ENCODE measurements around the gene COL11A1. TPM values are rescaled to one million over a fixed set of nuclear protein-coding genes. Genes with fewer than 3 reads are reported as not detected.

COL11A1 gene
- total RNA-seq, 1 donor from 2014 or later = 85.6 TPM

- Histone ChIP-seq H3K9ac (ENCODE audit: low read depth in 1 of 3, low read length in 3 of 3) (no peak overlapping the region), H3K27me3 (ENCODE audit: control insufficient read depth in 3 of 3, insufficient read depth in 3 of 3, low read length in 3 of 3) (no peaks in the 10 kb centered on the region), H3K36me3 (ENCODE audit: control insufficient read depth in 3 of 3, insufficient read depth in 3 of 3, low read length in 3 of 3) (no peaks in the 10 kb centered on the region), H3K4me1 (ENCODE audit: control insufficient read depth in 3 of 3, insufficient read depth in 3 of 3, low read length in 3 of 3) (no peaks in the 10 kb centered on the region), H3K9me3 (ENCODE audit: control insufficient read depth in 3 of 3, low read length in 3 of 3) (no peaks in the 10 kb centered on the region), H3K4me3 (ENCODE audit: low read length in 3 of 3) (no peak overlapping the region), H3K27ac (ENCODE audit: low read depth, low read length) (no peak overlapping the region)
Measured at GRCh38 chr1:102891868-102892625, 216.3 kb downstream of the COL11A1 start.

- Histone ChIP-seq H3K9ac (ENCODE audit: low read depth in 1 of 3, low read length in 3 of 3) (no peak overlapping the region), H3K9me3 (ENCODE audit: control insufficient read depth in 3 of 3, low read length in 3 of 3) (no peaks in the 10 kb centered on the region), H3K4me1 (ENCODE audit: control insufficient read depth in 3 of 3, insufficient read depth in 3 of 3, low read length in 3 of 3) (no peaks in the 10 kb centered on the region), H3K4me3 (ENCODE audit: low read length in 3 of 3) (no peak overlapping the region), H3K36me3 (ENCODE audit: control insufficient read depth in 3 of 3, insufficient read depth in 3 of 3, low read length in 3 of 3) (no peaks in the 10 kb centered on the region), H3K27ac (ENCODE audit: low read depth, low read length) (no peak overlapping the region), H3K27me3 (ENCODE audit: control insufficient read depth in 3 of 3, insufficient read depth in 3 of 3, low read length in 3 of 3) (no peaks in the 10 kb centered on the region)
Measured at GRCh38 chr1:102886638-102887037, 221.7 kb downstream of the COL11A1 start.

- no peak overlapping the region for H3K27ac ChIP-seq (ENCODE audit: low read depth, low read length)
- H3K27me3 ChIP-seq (ENCODE audit: control insufficient read depth in 3 of 3, insufficient read depth in 3 of 3, low read length in 3 of 3) = no peaks in the 10 kb centered on the region
- H3K36me3 ChIP-seq (ENCODE audit: control insufficient read depth in 3 of 3, insufficient read depth in 3 of 3, low read length in 3 of 3) = no peaks in the 10 kb centered on the region
- H3K9me3 ChIP-seq (ENCODE audit: control insufficient read depth in 3 of 3, low read length in 3 of 3) = no peaks in the 10 kb centered on the region
- H3K4me3 ChIP-seq (ENCODE audit: low read length in 3 of 3) = no peak overlapping the region
- H3K4me1 ChIP-seq (ENCODE audit: control insufficient read depth in 3 of 3, insufficient read depth in 3 of 3, low read length in 3 of 3) = no peaks in the 10 kb centered on the region
- H3K9ac ChIP-seq (ENCODE audit: low read depth in 1 of 3, low read length in 3 of 3) = no peak overlapping the region
Measured at GRCh38 chr1:102884238-102884637, 224.1 kb downstream of the COL11A1 start.

GRCh38 chr1:102879439-102879993 is 228.8 kb downstream of the COL11A1 start:
- H3K4me3 ChIP-seq (ENCODE audit: low read length in 3 of 3) = no peak overlapping the region

GRCh38 chr1:102875756-102876155 is 232.6 kb downstream of the COL11A1 start:
- Histone ChIP-seq H3K27me3 (ENCODE audit: control insufficient read depth in 3 of 3, insufficient read depth in 3 of 3, low read length in 3 of 3) (no peaks in the 10 kb centered on the region), H3K9me3 (ENCODE audit: control insufficient read depth in 3 of 3, low read length in 3 of 3) (no peaks in the 10 kb centered on the region), H3K4me1 (ENCODE audit: control insufficient read depth in 3 of 3, insufficient read depth in 3 of 3, low read length in 3 of 3) (no peaks in the 10 kb centered on the region), H3K9ac (ENCODE audit: low read depth in 1 of 3, low read length in 3 of 3) (no peak overlapping the region), H3K4me3 (ENCODE audit: low read length in 3 of 3) (no peak overlapping the region), H3K27ac (ENCODE audit: low read depth, low read length) (no peak overlapping the region), H3K36me3 (ENCODE audit: control insufficient read depth in 3 of 3, insufficient read depth in 3 of 3, low read length in 3 of 3) (no peaks in the 10 kb centered on the region)

More at GRCh38 chr1:102879439-102879993, 228.8 kb downstream of the COL11A1 start:
- Histone ChIP-seq H3K9me3 (ENCODE audit: control insufficient read depth in 3 of 3, low read length in 3 of 3) (no peaks in the 10 kb centered on the region), H3K4me1 (ENCODE audit: control insufficient read depth in 3 of 3, insufficient read depth in 3 of 3, low read length in 3 of 3) (no peaks in the 10 kb centered on the region), H3K27me3 (ENCODE audit: control insufficient read depth in 3 of 3, insufficient read depth in 3 of 3, low read length in 3 of 3) (no peaks in the 10 kb centered on the region), H3K27ac (ENCODE audit: low read depth, low read length) (no peak overlapping the region), H3K36me3 (ENCODE audit: control insufficient read depth in 3 of 3, insufficient read depth in 3 of 3, low read length in 3 of 3) (no peaks in the 10 kb centered on the region), H3K9ac (ENCODE audit: low read depth in 1 of 3, low read length in 3 of 3) (no peak overlapping the region)

GRCh38 chr1:102872526-102872925 is 235.8 kb downstream of the COL11A1 start:
- Histone ChIP-seq H3K27ac (ENCODE audit: low read depth, low read length) (no peak overlapping the region), H3K9me3 (ENCODE audit: control insufficient read depth in 3 of 3, low read length in 3 of 3) (no peaks in the 10 kb centered on the region)

GRCh38 chr1:102872097-102872496 is 236.2 kb downstream of the COL11A1 start:
- H3K9ac ChIP-seq (ENCODE audit: low read depth in 1 of 3, low read length in 3 of 3) = no peak overlapping the region
- no peak overlapping the region for H3K27ac ChIP-seq (ENCODE audit: low read depth, low read length)
- H3K4me3 ChIP-seq (ENCODE audit: low read length in 3 of 3) = no peak overlapping the region
- no peaks in the 10 kb centered on the region for H3K27me3 ChIP-seq (ENCODE audit: control insufficient read depth in 3 of 3, insufficient read depth in 3 of 3, low read length in 3 of 3)
- H3K36me3 ChIP-seq (ENCODE audit: control insufficient read depth in 3 of 3, insufficient read depth in 3 of 3, low read length in 3 of 3) = no peaks in the 10 kb centered on the region
- no peaks in the 10 kb centered on the region for H3K9me3 ChIP-seq (ENCODE audit: control insufficient read depth in 3 of 3, low read length in 3 of 3)
- H3K4me1 ChIP-seq (ENCODE audit: control insufficient read depth in 3 of 3, insufficient read depth in 3 of 3, low read length in 3 of 3) = no peaks in the 10 kb centered on the region

More at GRCh38 chr1:102872526-102872925, 235.8 kb downstream of the COL11A1 start:
- H3K4me1 ChIP-seq (ENCODE audit: control insufficient read depth in 3 of 3, insufficient read depth in 3 of 3, low read length in 3 of 3) = no peaks in the 10 kb centered on the region
- no peak overlapping the region for H3K4me3 ChIP-seq (ENCODE audit: low read length in 3 of 3)
- H3K36me3 ChIP-seq (ENCODE audit: control insufficient read depth in 3 of 3, insufficient read depth in 3 of 3, low read length in 3 of 3) = no peaks in the 10 kb centered on the region
- no peak overlapping the region for H3K9ac ChIP-seq (ENCODE audit: low read depth in 1 of 3, low read length in 3 of 3)
- H3K27me3 ChIP-seq (ENCODE audit: control insufficient read depth in 3 of 3, insufficient read depth in 3 of 3, low read length in 3 of 3) = no peaks in the 10 kb centered on the region

GRCh38 chr1:102863704-102864103 is 244.6 kb downstream of the COL11A1 start:
- Histone ChIP-seq H3K9ac (ENCODE audit: low read depth in 1 of 3, low read length in 3 of 3) (no peak overlapping the region), H3K4me1 (ENCODE audit: control insufficient read depth in 3 of 3, insufficient read depth in 3 of 3, low read length in 3 of 3) (no peaks in the 10 kb centered on the region), H3K27ac (ENCODE audit: low read depth, low read length) (no peak overlapping the region), H3K4me3 (ENCODE audit: low read length in 3 of 3) (no peak overlapping the region), H3K9me3 (ENCODE audit: control insufficient read depth in 3 of 3, low read length in 3 of 3) (no peaks in the 10 kb centered on the region), H3K36me3 (ENCODE audit: control insufficient read depth in 3 of 3, insufficient read depth in 3 of 3, low read length in 3 of 3) (no peaks in the 10 kb centered on the region), H3K27me3 (ENCODE audit: control insufficient read depth in 3 of 3, insufficient read depth in 3 of 3, low read length in 3 of 3) (no peaks in the 10 kb centered on the region)

- H3K36me3 ChIP-seq (ENCODE audit: control insufficient read depth in 3 of 3, insufficient read depth in 3 of 3, low read length in 3 of 3) = no peaks in the 10 kb centered on the region
- H3K9ac ChIP-seq (ENCODE audit: low read depth in 1 of 3, low read length in 3 of 3) = no peak overlapping the region
- no peak overlapping the region for H3K27ac ChIP-seq (ENCODE audit: low read depth, low read length)
- H3K27me3 ChIP-seq (ENCODE audit: control insufficient read depth in 3 of 3, insufficient read depth in 3 of 3, low read length in 3 of 3) = no peaks in the 10 kb centered on the region
- no peaks in the 10 kb centered on the region for H3K4me1 ChIP-seq (ENCODE audit: control insufficient read depth in 3 of 3, insufficient read depth in 3 of 3, low read length in 3 of 3)
- H3K4me3 ChIP-seq (ENCODE audit: low read length in 3 of 3) = no peak overlapping the region
- no peaks in the 10 kb centered on the region for H3K9me3 ChIP-seq (ENCODE audit: control insufficient read depth in 3 of 3, low read length in 3 of 3)
Measured at GRCh38 chr1:102861247-102861646, 247.1 kb downstream of the COL11A1 start.

GRCh38 chr1:102858695-102859094 is 249.6 kb downstream of the COL11A1 start:
- Histone ChIP-seq H3K27ac (ENCODE audit: low read depth, low read length) (no peak overlapping the region), H3K9me3 (ENCODE audit: control insufficient read depth in 3 of 3, low read length in 3 of 3) (no peaks in the 10 kb centered on the region), H3K36me3 (ENCODE audit: control insufficient read depth in 3 of 3, insufficient read depth in 3 of 3, low read length in 3 of 3) (no peaks in the 10 kb centered on the region), H3K4me3 (ENCODE audit: low read length in 3 of 3) (no peak overlapping the region), H3K27me3 (ENCODE audit: control insufficient read depth in 3 of 3, insufficient read depth in 3 of 3, low read length in 3 of 3) (no peaks in the 10 kb centered on the region), H3K9ac (ENCODE audit: low read depth in 1 of 3, low read length in 3 of 3) (no peak overlapping the region), H3K4me1 (ENCODE audit: control insufficient read depth in 3 of 3, insufficient read depth in 3 of 3, low read length in 3 of 3) (no peaks in the 10 kb centered on the region)

All from skeletal muscle tissue (tissue), 4 donors.